Left ventricle myocardium inferior (tissue), 1 donor: Measurements from ENCODE around the gene CNST. TPM values are rescaled to one million over a fixed set of nuclear protein-coding genes. Genes with fewer than 3 reads are reported as not detected.
A peak's percentile ranks its signal among the peaks of the same experiment; 100 is the strongest.

Source experiments
- DNase-seq: peaks from one replicate; pipeline ENCODE4 v3.0.0-alpha.2; 2020
- H3K27ac ChIP-seq: fragments of 200-600 bp; replicated peaks from 2 replicates; pipeline ENCODE4 v1.8.0; 2021
- H3K27me3 ChIP-seq: fragments of 200-600 bp; 2 replicates; pipeline ENCODE4 v1.8.0; 2021; ENCODE audit warnings: low read depth
- H3K36me3 ChIP-seq: fragments of 200-600 bp; 2 replicates; pipeline ENCODE4 v1.8.0; 2021
- H3K4me1 ChIP-seq: fragments of 200-600 bp; 2 replicates; pipeline ENCODE4 v1.8.0; 2021
- H3K4me3 ChIP-seq: fragments of 200-600 bp; 2 replicates; pipeline ENCODE4 v1.8.0; 2021; ENCODE audit warnings: mild to moderate bottlenecking, moderate library complexity
- H3K9me3 ChIP-seq: fragments of 200-600 bp; replicated peaks from 2 replicates; pipeline ENCODE4 v1.8.0; 2021
- intact Hi-C: fragments of 100-400 bp; cut with micrococcal nuclease; formaldehyde crosslinking; loops from one replicate; pipeline ENCODE4 v1.11.0; 2022
- total RNA-seq: library from RNA; stranded (reverse); fragmentation: NEBNext Ultra II Directional; extraction: Animal tissue kit (Norgen Biotek cat#: 25700); gene quantifications from one replicate; pipeline ENCODE4 v1.2.1, GENCODE V29; 2021
- TF ChIP-seq, protein P1 (sequence below): fragments of 200-600 bp; IDR thresholded peaks from 2 replicates; pipeline ENCODE4 v1.8.0; 2021; ENCODE audit warnings: antibody characterized with exemption, mild to moderate bottlenecking, borderline replicate concordance
- donor health status: DM: no; HTN: yes; CAD: no; lungs with severe emphysema.

Gene CNST
- total RNA-seq, 1 donor from 2014 or later: 18.9 TPM

DNA sequence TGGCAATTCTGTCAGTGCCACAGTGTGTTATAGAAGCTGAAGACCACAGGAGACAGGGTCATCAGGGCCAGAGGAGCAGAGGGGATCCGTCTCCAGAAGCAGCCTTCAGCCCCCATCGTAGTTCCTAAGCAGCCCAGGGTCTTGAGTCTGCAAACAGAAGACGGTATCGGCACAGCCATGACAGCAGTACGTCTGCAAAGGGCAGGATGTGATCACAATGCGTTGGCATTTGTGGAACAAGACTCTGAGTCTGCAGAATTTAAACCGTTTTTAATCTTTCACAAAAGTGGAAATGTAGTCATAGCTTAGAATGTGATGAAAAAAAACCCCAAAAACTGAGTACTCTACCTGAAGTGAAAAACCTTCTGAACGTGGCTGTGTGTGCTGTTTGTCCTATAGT is 113.9 kb downstream of the CNST start:
- no peaks in the 10 kb centered on the region for H3K36me3 ChIP-seq
- H3K4me3 ChIP-seq: no peak overlapping the region
- TF ChIP-seq, protein P1, sequence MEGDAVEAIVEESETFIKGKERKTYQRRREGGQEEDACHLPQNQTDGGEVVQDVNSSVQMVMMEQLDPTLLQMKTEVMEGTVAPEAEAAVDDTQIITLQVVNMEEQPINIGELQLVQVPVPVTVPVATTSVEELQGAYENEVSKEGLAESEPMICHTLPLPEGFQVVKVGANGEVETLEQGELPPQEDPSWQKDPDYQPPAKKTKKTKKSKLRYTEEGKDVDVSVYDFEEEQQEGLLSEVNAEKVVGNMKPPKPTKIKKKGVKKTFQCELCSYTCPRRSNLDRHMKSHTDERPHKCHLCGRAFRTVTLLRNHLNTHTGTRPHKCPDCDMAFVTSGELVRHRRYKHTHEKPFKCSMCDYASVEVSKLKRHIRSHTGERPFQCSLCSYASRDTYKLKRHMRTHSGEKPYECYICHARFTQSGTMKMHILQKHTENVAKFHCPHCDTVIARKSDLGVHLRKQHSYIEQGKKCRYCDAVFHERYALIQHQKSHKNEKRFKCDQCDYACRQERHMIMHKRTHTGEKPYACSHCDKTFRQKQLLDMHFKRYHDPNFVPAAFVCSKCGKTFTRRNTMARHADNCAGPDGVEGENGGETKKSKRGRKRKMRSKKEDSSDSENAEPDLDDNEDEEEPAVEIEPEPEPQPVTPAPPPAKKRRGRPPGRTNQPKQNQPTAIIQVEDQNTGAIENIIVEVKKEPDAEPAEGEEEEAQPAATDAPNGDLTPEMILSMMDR: no peak
- peak overlapping the region; percentile 71 for H3K27ac ChIP-seq
- no peaks in the 10 kb centered on the region for H3K9me3 ChIP-seq
- no peak for DNase-seq
- intact Hi-C loops: no loop called here
- H3K4me1 ChIP-seq: peaks cover 35% of the 10 kb centered on the region
- H3K27me3 ChIP-seq: no peaks in the 10 kb centered on the region

DNA sequence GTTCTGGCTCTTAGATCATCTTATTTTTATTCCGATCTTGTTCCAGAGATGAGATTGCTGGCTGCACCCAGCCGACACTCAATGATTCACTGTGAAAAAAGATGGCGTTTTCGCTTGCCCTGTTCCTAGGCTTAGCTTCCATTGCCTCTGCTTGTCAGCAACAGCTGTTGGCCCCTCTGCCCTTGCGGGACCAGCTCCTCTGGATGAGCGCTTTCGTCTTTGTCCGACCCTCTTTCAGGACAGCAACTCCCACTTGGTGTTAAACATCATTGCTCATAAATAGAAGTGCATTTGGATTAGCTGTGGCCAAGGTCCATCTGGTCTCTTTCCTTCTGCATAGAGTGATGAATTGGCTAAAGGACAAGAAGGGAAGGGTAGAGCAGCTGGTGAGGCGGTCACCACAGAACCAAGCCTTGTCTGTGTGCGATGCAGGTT is 114.5 kb downstream of the CNST start:
- intact Hi-C loops: no loop called here
- peaks cover 35% of the 10 kb centered on the region for H3K4me1 ChIP-seq
- H3K4me3 ChIP-seq: no peak overlapping the region

DNA sequence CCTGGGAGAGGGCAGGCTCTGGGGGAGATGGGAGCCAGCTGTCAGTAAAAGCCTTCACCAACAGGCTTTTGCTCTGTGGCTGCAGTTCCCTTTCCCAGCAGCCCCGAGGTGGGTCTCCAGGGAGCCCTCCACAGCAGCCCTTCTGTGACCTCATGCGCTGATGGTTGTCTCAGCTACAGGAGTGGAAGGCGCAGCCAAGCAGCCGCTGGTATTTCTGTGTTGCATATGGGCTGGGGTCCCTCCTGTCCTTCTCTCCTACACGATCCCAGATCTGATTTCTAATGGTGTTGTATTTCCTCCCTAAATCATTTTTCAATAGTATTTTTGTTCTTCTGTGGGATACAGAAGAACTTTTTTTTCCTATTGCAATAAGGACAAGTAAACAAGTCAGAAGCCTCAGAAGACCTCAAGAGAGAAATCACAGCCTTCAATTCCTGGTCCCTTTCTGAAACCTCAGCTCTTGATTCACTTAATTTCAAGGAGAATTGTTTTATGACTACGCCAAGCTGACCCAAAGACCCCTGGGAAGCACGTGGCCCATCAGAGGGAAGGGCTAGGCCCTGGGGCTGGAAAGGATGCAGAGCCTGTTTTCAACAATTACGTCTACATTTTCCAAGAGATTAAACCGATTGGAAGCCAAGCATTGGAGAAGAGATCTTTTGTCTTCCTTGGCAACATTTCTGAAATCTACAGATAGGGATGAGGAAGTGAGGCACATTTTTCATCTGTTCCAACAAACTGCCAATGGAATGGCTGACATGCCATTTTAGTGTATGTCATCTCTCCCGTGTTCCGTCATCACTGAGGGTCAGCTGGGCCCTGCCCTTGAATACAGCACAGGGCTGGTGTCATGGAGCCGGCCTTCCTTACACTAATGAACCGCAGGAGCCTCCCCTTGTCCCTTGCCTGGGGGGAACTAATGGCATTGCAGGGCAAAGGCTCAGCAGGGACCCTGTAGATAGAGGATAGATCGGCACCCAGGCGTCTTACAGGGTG is 115.9 kb downstream of the CNST start:
- peak overlapping the region; percentile 71 for H3K27ac ChIP-seq
- H3K27me3 ChIP-seq: no peaks in the 10 kb centered on the region
- intact Hi-C loops: no loop called here
- no peak overlapping the region for H3K4me3 ChIP-seq
- H3K4me1 ChIP-seq: peaks cover 35% of the 10 kb centered on the region
- peak; percentile 75 for DNase-seq
- no peaks in the 10 kb centered on the region for H3K9me3 ChIP-seq
- TF ChIP-seq, protein P1: no peak
- H3K36me3 ChIP-seq: no peaks in the 10 kb centered on the region

More for the DNA sequence above, 114.5 kb downstream of the CNST start:
- Histone ChIP-seq H3K27ac (peak overlapping the region; percentile 71), H3K9me3 (no peaks in the 10 kb centered on the region), H3K27me3 (no peaks in the 10 kb centered on the region), H3K36me3 (no peaks in the 10 kb centered on the region)
- no peak for DNase-seq
- TF ChIP-seq, protein P1: no peak

DNA sequence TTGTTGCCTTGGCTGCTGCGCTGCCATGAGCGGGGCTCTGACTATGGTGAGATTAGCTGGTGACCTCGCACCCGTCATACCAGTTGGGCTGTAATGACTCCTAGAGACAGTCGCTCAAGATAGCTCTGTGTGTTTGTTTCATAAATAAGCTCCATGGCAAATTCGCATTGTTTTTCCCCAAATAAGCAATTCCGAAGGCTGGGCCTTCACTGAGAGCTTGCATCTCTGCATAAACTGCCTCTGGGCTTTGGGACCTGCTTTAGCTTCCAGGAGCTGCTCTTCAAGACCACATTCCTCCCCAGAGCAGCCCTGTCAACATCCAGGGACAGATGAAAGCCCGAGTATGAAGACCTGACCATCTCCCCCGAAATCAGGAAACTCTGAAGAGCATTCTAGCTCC is 117.3 kb downstream of the CNST start:
- H3K4me3 ChIP-seq: no peak overlapping the region
- peak overlapping the region; percentile 71 for H3K27ac ChIP-seq
- peaks cover 35% of the 10 kb centered on the region for H3K4me1 ChIP-seq
- no peak for DNase-seq
- H3K36me3 ChIP-seq: no peaks in the 10 kb centered on the region
- intact Hi-C loops: no loop called here
- no peaks in the 10 kb centered on the region for H3K27me3 ChIP-seq
- H3K9me3 ChIP-seq: no peaks in the 10 kb centered on the region
- TF ChIP-seq, protein P1: no peak

DNA sequence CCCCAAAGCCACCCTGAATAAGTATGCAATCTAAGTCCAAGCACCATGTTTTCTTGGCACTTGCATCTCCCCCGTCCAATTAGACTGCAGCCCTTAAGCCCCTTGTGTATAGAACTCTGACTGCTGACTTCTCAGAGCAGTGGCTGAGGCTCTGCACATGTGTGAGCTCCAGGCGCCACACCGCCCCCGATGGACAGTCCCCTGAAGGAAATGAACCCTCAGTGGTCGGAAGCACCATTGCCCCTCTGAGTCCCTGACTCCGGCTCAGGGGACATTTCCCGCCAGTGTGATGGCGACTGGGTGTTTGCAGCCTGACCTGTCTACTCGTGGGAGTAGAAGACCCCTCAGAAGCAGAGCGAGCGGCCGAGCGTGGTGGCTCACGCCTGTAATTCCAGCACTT is 120.7 kb downstream of the CNST start:
- TF ChIP-seq, protein P1: no peak
- no peak overlapping the region for H3K4me3 ChIP-seq
- H3K27ac ChIP-seq: no peak overlapping the region
- DNase-seq: no peak
- H3K9me3 ChIP-seq: no peaks in the 10 kb centered on the region
- H3K4me1 ChIP-seq: peaks cover 28% of the 10 kb centered on the region
- H3K27me3 ChIP-seq: no peaks in the 10 kb centered on the region
- H3K36me3 ChIP-seq: no peaks in the 10 kb centered on the region
- intact Hi-C loops: no loop called here
